ENCODE measurements around the gene IL5.
A peak's percentile ranks its signal among the peaks of the same experiment; 100 is the strongest.

The IL5 gene

GRCh38 chr5:132505641-132506040 lies 37.7 kb downstream of the IL5 start:
- no peak overlapping the region for H2AK5ac ChIP-seq (ENCODE audit: low read length, severe bottlenecking)
- no CpG with 5 or more reads among the region's 2 CpGs for WGBS
- no peak overlapping the region for H2BK5ac ChIP-seq (ENCODE audit: low read depth, low read length, poor library complexity, severe bottlenecking)
- H3K23ac ChIP-seq (ENCODE audit: low read length in 2 of 2): no peak overlapping the region
- peaks cover 4% of the 10 kb centered on the region for H3K79me1 ChIP-seq (replicated peaks; ENCODE audit: low read length, poor library complexity, severe bottlenecking)
- no peak overlapping the region for H2AFZ ChIP-seq (ENCODE audit: low read depth, low read length)
- no peaks in the 10 kb centered on the region for H3K36me3 ChIP-seq (ENCODE audit: control insufficient read depth in 1 of 2, insufficient read depth in 2 of 2, low read depth in 1 of 2, low read length in 2 of 2)
- no peak overlapping the region for H3K4me2 ChIP-seq (ENCODE audit: low read length, poor library complexity, severe bottlenecking)
- peak overlapping the region; percentile 57 for H3K9ac ChIP-seq (ENCODE audit: low read length)
- H3K4me3 ChIP-seq (ENCODE audit: insufficient read depth in 1 of 2, low read depth in 1 of 2, low read length in 2 of 2): no peak overlapping the region
- no peak overlapping the region for H4K8ac ChIP-seq (ENCODE audit: low read length)
- H3K9me3 ChIP-seq (ENCODE audit: control insufficient read depth, low read length): peaks cover 3% of the 10 kb centered on the region
- DNase-seq: no peak
- peaks cover 16% of the 10 kb centered on the region for H3K4me1 ChIP-seq (ENCODE audit: control insufficient read depth, insufficient read depth, low read depth, low read length)
- peak overlapping the region; percentile 63 for H3K27ac ChIP-seq (ENCODE audit: low read length, poor library complexity, severe bottlenecking)
- no peak overlapping the region for H3K14ac ChIP-seq (ENCODE audit: low read length in 2 of 2)
- no peak overlapping the region for H2BK120ac ChIP-seq (ENCODE audit: low read depth, low read length)
- peak overlapping the region in 1 of 2 experiments; percentile 48 for H3K18ac ChIP-seq (ENCODE audit: low read depth in 1 of 2, low read length in 2 of 2)
- H4K91ac ChIP-seq (ENCODE audit: low read length): no peak overlapping the region
- H3K4ac ChIP-seq (ENCODE audit: low read depth in 1 of 2, low read length in 2 of 2): peak overlapping the region in 1 of 2 experiments; percentile 53
- H2BK15ac ChIP-seq (ENCODE audit: low read depth, poor library complexity, severe bottlenecking): no peak overlapping the region
- no peaks in the 10 kb centered on the region for H3K27me3 ChIP-seq (ENCODE audit: control insufficient read depth in 1 of 2, insufficient read depth in 1 of 2, low read length in 2 of 2)
- peak overlapping the region in 1 of 2 experiments; percentile 48 for H2BK12ac ChIP-seq (ENCODE audit: low read length in 2 of 2)

DNA sequence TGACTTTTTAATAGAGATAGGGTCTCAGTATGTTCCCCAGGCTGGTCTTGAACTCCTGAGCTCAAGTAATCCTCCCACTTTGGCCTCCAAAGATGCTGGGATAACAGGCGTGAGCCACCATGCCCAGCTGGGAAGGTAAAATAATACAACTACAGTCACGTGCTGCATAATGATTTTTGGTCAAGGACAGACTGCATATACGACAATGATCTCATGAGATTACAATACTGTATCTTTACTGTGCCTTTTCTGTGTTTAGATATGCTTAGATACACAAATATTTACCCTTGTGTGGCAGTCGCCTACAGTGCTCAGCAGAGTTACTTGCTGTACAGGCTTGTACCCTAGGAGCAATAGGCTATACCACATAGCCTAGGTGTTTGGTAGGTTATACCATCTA lies 38.6 kb downstream of the IL5 start:
- H2BK15ac ChIP-seq (ENCODE audit: low read depth, poor library complexity, severe bottlenecking): no peak overlapping the region
- H3K4me2 ChIP-seq (ENCODE audit: low read length, poor library complexity, severe bottlenecking): no peak overlapping the region
- H3K23ac ChIP-seq (ENCODE audit: low read length in 2 of 2): no peak overlapping the region
- H2BK120ac ChIP-seq (ENCODE audit: low read depth, low read length): no peak overlapping the region
- H4K91ac ChIP-seq (ENCODE audit: low read length): no peak overlapping the region
- no peak overlapping the region for H2BK12ac ChIP-seq (ENCODE audit: low read length in 2 of 2)
- no peak overlapping the region for H3K4ac ChIP-seq (ENCODE audit: low read depth in 1 of 2, low read length in 2 of 2)
- no peak overlapping the region for H3K14ac ChIP-seq (ENCODE audit: low read length in 2 of 2)
- H4K8ac ChIP-seq (ENCODE audit: low read length): no peak overlapping the region
- H3K9ac ChIP-seq (ENCODE audit: low read length): no peak overlapping the region
- peaks cover 4% of the 10 kb centered on the region for H3K79me1 ChIP-seq (replicated peaks; ENCODE audit: low read length, poor library complexity, severe bottlenecking)
- no peaks in the 10 kb centered on the region for H3K36me3 ChIP-seq (ENCODE audit: control insufficient read depth in 1 of 2, insufficient read depth in 2 of 2, low read depth in 1 of 2, low read length in 2 of 2)
- no peak overlapping the region for H2AFZ ChIP-seq (ENCODE audit: low read depth, low read length)
- no peaks in the 10 kb centered on the region for H3K27me3 ChIP-seq (ENCODE audit: control insufficient read depth in 1 of 2, insufficient read depth in 1 of 2, low read length in 2 of 2)
- 79% methylated on average over 2 of the region's 4 CpGs for WGBS
- DNase-seq: peak; percentile 32
- no peak overlapping the region for H3K27ac ChIP-seq (ENCODE audit: low read length, poor library complexity, severe bottlenecking)
- H3K9me3 ChIP-seq (ENCODE audit: control insufficient read depth, low read length): no peaks in the 10 kb centered on the region
- H2AK5ac ChIP-seq (ENCODE audit: low read length, severe bottlenecking): peak overlapping the region; percentile 45
- H3K18ac ChIP-seq (ENCODE audit: low read depth in 1 of 2, low read length in 2 of 2): no peak overlapping the region
- H3K4me1 ChIP-seq (ENCODE audit: control insufficient read depth, insufficient read depth, low read depth, low read length): peaks cover 21% of the 10 kb centered on the region
- H3K4me3 ChIP-seq (ENCODE audit: insufficient read depth in 1 of 2, low read depth in 1 of 2, low read length in 2 of 2): no peak overlapping the region
- H2BK5ac ChIP-seq (ENCODE audit: low read depth, low read length, poor library complexity, severe bottlenecking): no peak overlapping the region

- 75% methylated on average over 3 of the region's 4 CpGs for WGBS
Measured at GRCh38 chr5:132503244-132503643, 40.1 kb downstream of the IL5 start.

GRCh38 chr5:132501961-132502931 lies 41.1 kb downstream of the IL5 start:
- 83% methylated on average over 10 of the region's 10 CpGs for WGBS
- Histone ChIP-seq H3K4ac (ENCODE audit: low read depth in 1 of 2, low read length in 2 of 2) (peak overlapping the region in 1 of 2 experiments; percentile 19), H3K27ac (ENCODE audit: low read length, poor library complexity, severe bottlenecking) (no peak overlapping the region)

More at GRCh38 chr5:132503244-132503643, 40.1 kb downstream of the IL5 start:
- peaks cover 4% of the 10 kb centered on the region for H3K79me1 ChIP-seq (replicated peaks; ENCODE audit: low read length, poor library complexity, severe bottlenecking)
- H4K8ac ChIP-seq (ENCODE audit: low read length): no peak overlapping the region
- H2BK120ac ChIP-seq (ENCODE audit: low read depth, low read length): peak overlapping the region; percentile 74
- H3K27me3 ChIP-seq (ENCODE audit: control insufficient read depth in 1 of 2, insufficient read depth in 1 of 2, low read length in 2 of 2): no peaks in the 10 kb centered on the region
- no peak overlapping the region for H3K4me3 ChIP-seq (ENCODE audit: insufficient read depth in 1 of 2, low read depth in 1 of 2, low read length in 2 of 2)
- no peak overlapping the region for H3K27ac ChIP-seq (ENCODE audit: low read length, poor library complexity, severe bottlenecking)
- no peak overlapping the region for H2BK12ac ChIP-seq (ENCODE audit: low read length in 2 of 2)
- no peak overlapping the region for H3K9ac ChIP-seq (ENCODE audit: low read length)
- no peak overlapping the region for H2AFZ ChIP-seq (ENCODE audit: low read depth, low read length)
- H3K4me1 ChIP-seq (ENCODE audit: control insufficient read depth, insufficient read depth, low read depth, low read length): peaks cover 32% of the 10 kb centered on the region
- H4K91ac ChIP-seq (ENCODE audit: low read length): no peak overlapping the region
- no peak overlapping the region for H3K18ac ChIP-seq (ENCODE audit: low read depth in 1 of 2, low read length in 2 of 2)
- no peak overlapping the region for H3K4me2 ChIP-seq (ENCODE audit: low read length, poor library complexity, severe bottlenecking)
- H2BK5ac ChIP-seq (ENCODE audit: low read depth, low read length, poor library complexity, severe bottlenecking): no peak overlapping the region
- H3K14ac ChIP-seq (ENCODE audit: low read length in 2 of 2): no peak overlapping the region
- H3K4ac ChIP-seq (ENCODE audit: low read depth in 1 of 2, low read length in 2 of 2): no peak overlapping the region
- H3K9me3 ChIP-seq (ENCODE audit: control insufficient read depth, low read length): no peaks in the 10 kb centered on the region
- no peak overlapping the region for H2AK5ac ChIP-seq (ENCODE audit: low read length, severe bottlenecking)
- no peak overlapping the region for H2BK15ac ChIP-seq (ENCODE audit: low read depth, poor library complexity, severe bottlenecking)
- no peak for DNase-seq
- no peak overlapping the region for H3K23ac ChIP-seq (ENCODE audit: low read length in 2 of 2)
- no peaks in the 10 kb centered on the region for H3K36me3 ChIP-seq (ENCODE audit: control insufficient read depth in 1 of 2, insufficient read depth in 2 of 2, low read depth in 1 of 2, low read length in 2 of 2)

More at GRCh38 chr5:132501961-132502931, 41.1 kb downstream of the IL5 start:
- Histone ChIP-seq H3K27me3 (ENCODE audit: control insufficient read depth in 1 of 2, insufficient read depth in 1 of 2, low read length in 2 of 2) (no peaks in the 10 kb centered on the region), H3K23ac (ENCODE audit: low read length in 2 of 2) (no peak overlapping the region), H4K8ac (ENCODE audit: low read length) (peak overlapping the region; percentile 88), H3K4me2 (ENCODE audit: low read length, poor library complexity, severe bottlenecking) (no peak overlapping the region), H2BK5ac (ENCODE audit: low read depth, low read length, poor library complexity, severe bottlenecking) (no peak overlapping the region), H3K4me1 (ENCODE audit: control insufficient read depth, insufficient read depth, low read depth, low read length) (peaks cover 41% of the 10 kb centered on the region), H3K4me3 (ENCODE audit: insufficient read depth in 1 of 2, low read depth in 1 of 2, low read length in 2 of 2) (no peak overlapping the region), H3K18ac (ENCODE audit: low read depth in 1 of 2, low read length in 2 of 2) (peak overlapping the region; percentile 7 to 89), H3K14ac (ENCODE audit: low read length in 2 of 2) (no peak overlapping the region), H3K36me3 (ENCODE audit: control insufficient read depth in 1 of 2, insufficient read depth in 2 of 2, low read depth in 1 of 2, low read length in 2 of 2) (no peaks in the 10 kb centered on the region), H2AFZ (ENCODE audit: low read depth, low read length) (no peak overlapping the region), H2BK120ac (ENCODE audit: low read depth, low read length) (peak overlapping the region; percentile 74), H2AK5ac (ENCODE audit: low read length, severe bottlenecking) (peak overlapping the region; percentile 90), H4K91ac (ENCODE audit: low read length) (peak overlapping the region; percentile 96), H2BK12ac (ENCODE audit: low read length in 2 of 2) (peak overlapping the region; percentile 11 to 75), H3K9me3 (ENCODE audit: control insufficient read depth, low read length) (no peaks in the 10 kb centered on the region), H3K9ac (ENCODE audit: low read length) (peak overlapping the region; percentile 26), H3K79me1 (replicated peaks; ENCODE audit: low read length, poor library complexity, severe bottlenecking) (peaks cover 4% of the 10 kb centered on the region), H2BK15ac (ENCODE audit: low read depth, poor library complexity, severe bottlenecking) (peak overlapping the region; percentile 83)
- DNase-seq: peak; percentile 62

Data from mesenchymal stem cell (in vitro differentiated cells and primary cell).